C4-2B (cell line): ENCODE data around the gene HSF2BP.

Source experiments
- H3K27ac ChIP-seq: fragments of 450-650 bp; 2 replicates; pipeline ENCODE4 v1.5.1; 2017
- CTCF ChIP-seq: fragments of 450-650 bp; conservative IDR thresholded peaks from 2 replicates; pipeline ENCODE4 v1.5.1; 2017; ENCODE audit warnings: mild to moderate bottlenecking
- ZFX ChIP-seq: fragments of 450-650 bp; IDR thresholded peaks from 2 replicates; pipeline ENCODE4 v1.6.1; 2017

The HSF2BP gene

DNA sequence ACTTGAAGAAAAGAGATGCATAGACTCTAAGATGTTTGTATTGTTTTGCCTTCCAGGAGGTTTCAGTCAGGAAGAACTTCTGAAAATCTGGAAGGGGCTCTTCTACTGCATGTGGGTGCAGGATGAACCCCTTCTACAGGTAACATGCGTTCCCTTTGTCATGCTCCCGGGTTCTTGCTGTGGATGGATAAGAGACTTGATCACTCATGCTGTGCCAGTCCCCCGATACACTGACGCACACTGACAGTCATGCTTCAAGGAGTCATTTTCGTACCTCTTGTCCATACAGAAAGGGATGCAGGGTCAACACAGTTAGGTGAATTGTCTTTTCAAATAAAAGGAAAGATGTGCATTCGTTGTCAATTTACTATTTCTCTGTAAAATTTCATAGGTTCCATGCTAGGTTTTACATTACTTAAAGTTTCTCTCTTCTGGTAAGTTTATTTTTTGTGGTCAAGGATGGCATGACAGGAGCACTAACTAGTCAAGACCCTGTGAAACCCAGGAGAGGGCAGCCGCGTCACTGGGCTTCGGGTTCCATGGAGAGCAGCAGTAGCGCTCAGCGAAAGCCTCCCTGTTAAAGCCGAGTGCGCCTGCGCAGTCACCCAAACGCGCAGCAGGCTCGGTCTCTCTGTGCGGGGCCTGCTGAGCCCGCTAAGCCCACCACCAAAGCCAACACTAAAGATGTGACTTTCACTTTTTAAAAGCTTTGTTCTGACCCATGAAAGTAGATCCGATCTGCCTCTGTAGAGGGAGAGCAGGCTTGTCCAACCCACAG lies 10.7 kb upstream of the HSF2BP start:
- no peak overlapping the region for H3K27ac ChIP-seq
- TF ChIP-seq ZFX (no peak), CTCF (no peak)

DNA sequence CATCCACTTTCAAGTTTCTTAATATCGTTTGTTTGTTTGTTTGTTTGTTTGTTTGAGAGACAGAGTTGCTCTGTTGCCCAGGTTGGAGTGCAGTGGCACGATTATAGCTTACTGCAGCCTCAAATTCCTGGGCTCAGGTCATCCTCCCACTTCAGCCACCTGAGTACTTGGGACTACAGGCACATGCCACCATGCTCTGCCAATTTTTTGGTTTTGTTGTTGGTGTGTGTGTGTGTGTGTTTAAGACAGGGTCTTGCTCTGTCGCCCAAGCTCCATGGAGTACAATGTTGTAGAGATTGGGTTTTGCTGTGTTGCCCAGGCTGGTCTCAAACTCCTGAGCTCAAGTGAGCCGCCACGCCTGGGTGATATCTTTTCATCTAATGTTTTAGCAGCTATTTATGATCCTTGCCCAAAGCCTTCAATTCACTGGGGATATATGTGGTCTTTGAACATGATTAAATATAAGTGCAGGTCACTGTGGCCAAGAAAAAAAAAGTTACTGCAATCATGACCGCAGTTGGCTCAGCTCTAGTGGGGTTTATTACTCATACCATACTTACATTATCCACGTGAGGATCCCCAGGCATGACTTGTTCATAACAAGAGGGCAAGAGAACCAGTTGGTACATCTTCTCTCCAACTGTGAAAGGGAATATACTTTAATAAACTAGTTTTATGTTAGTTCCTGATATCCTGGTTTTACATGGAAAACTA lies 8.1 kb upstream of the HSF2BP start:
- H3K27ac ChIP-seq, result no peak overlapping the region
- TF ChIP-seq ZFX (no peak), CTCF (no peak)

DNA sequence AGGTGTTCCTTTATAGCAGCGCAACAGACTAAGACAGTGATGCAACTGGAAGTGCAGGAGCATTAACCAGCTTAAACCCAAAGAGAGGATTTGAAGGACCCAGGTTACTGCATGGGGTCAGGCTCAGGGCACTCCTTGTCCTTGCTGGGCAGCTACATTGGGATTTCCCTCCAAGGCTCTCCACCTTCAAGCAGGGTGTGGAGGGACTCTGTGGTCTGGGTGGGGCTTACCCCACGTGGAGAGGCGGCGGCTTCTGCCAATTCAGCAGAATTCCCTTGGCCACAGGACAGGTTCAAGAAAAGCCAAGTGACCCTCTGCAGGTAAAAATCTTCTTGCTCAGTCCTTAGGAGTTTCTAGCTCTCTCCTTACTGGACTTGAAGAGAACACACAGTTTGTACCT lies 6.6 kb upstream of the HSF2BP start:
- TF ChIP-seq CTCF (no peak), ZFX (no peak)
- H3K27ac ChIP-seq, result no peak overlapping the region

DNA sequence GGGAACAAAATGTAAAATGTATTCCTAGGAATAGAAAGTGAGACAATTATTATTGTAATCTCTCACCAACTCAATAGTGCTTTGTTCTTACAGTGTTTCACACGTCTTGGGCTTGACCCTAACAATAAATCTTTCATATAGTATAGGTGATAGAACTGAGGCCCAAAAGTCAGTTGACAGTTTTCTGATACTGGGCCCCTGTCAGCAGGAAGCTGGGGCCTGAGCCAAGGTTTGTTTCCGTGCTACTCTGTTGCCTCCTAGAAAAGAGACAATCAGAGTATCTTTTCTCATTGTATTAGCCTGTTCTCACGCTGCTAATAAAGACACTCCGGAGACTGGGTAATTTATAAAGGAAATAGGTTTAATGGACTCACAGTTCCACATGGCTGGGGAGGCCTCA lies 5.1 kb upstream of the HSF2BP start:
- no peak for TF ChIP-seq CTCF
- no peak for TF ChIP-seq ZFX
- H3K27ac ChIP-seq, result no peak overlapping the region

- no peak overlapping the region for H3K27ac ChIP-seq
- TF ChIP-seq CTCF (no peak), ZFX (no peak)
Observed at GRCh38 chr21:43663033-43663432, 3.7 kb upstream of the HSF2BP start.

- no peak for TF ChIP-seq ZFX
- TF ChIP-seq CTCF, result no peak
- H3K27ac ChIP-seq, result no peak overlapping the region
Observed at GRCh38 chr21:43662286-43662685, 3.0 kb upstream of the HSF2BP start.

DNA sequence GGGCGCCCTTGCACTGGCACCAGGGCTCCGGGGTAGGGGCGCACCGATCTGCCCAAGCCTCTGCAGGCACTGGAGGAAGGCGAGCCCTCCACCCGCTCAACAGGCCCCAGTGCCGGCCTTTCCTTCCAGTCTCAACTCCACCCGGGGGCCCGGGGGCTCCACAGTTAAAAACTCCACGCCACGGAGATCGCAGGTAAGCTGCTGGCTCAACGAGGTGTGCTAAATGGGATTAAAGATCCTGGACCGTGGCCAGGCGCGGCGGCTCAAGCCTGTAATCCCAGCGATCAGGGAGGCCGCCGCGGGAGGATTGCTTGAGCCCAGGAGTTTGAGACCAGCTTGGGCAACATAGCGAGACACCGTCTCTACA lies 536 bp downstream of the HSF2BP start:
- TF ChIP-seq CTCF, result no peak
- TF ChIP-seq ZFX, result no peak
- peak overlapping the region; percentile 86 for H3K27ac ChIP-seq
